ENCODE data around the gene DCLK3. TPM values are rescaled to one million over a fixed set of nuclear protein-coding genes. Genes with fewer than 3 reads are reported as not detected.

The DCLK3 gene
- total and polyA plus RNA-seq, 10 donors, result 0.02 TPM; not detected in 9

DNA sequence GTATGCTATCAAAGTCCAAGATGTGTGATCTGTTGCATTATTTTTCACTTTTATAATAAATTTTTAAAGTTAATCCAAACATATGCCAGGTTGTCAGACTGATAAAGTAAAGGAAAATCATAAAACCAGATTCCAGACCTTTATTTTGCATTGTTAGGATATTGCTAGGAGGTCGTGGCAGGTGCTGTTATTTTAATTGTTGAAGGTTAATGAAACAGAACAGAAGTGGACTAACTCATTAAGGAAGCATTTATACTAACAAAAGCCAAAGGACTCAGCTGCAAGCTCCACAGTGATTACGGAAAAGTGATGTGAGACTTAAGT is 63.1 kb downstream of the DCLK3 start:
- no peak for DNase-seq
- Histone ChIP-seq H3K4me1 (no peaks in the 10 kb centered on the region), H3K36me3 (no peaks in the 10 kb centered on the region), H3K27me3 (replicated peaks in 1 of 7) (peaks cover 0 to 4% (median 0%) of the 10 kb centered on the region in 7 donors), H3K9me3 (no peaks in the 10 kb centered on the region), H3K4me3 (no peak overlapping the region), H3K27ac (no peak overlapping the region)
- 72 to 81% (median 76%) methylated on average over 2 of the region's 2 CpGs for WGBS, 5 donors
- intact Hi-C loops (cut with DNase I; ENCODE audit: low total_unique reads), result loop anchor here (5.0 kb wide), 1 partner anchor 734 kb away; no protein-coding TSS in a partner anchor
- TF ChIP-seq POLR2A (IDR thresholded peaks at IDR 0.05) (no peak), POLR2AphosphoS5 (IDR thresholded peaks at IDR 0.05) (no peak)
- TF ChIP-seq, protein P1, sequence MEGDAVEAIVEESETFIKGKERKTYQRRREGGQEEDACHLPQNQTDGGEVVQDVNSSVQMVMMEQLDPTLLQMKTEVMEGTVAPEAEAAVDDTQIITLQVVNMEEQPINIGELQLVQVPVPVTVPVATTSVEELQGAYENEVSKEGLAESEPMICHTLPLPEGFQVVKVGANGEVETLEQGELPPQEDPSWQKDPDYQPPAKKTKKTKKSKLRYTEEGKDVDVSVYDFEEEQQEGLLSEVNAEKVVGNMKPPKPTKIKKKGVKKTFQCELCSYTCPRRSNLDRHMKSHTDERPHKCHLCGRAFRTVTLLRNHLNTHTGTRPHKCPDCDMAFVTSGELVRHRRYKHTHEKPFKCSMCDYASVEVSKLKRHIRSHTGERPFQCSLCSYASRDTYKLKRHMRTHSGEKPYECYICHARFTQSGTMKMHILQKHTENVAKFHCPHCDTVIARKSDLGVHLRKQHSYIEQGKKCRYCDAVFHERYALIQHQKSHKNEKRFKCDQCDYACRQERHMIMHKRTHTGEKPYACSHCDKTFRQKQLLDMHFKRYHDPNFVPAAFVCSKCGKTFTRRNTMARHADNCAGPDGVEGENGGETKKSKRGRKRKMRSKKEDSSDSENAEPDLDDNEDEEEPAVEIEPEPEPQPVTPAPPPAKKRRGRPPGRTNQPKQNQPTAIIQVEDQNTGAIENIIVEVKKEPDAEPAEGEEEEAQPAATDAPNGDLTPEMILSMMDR (IDR thresholded peaks at IDR 0.05 in 8 of 11, conservative IDR thresholded peaks at IDR 0.05 in 3 of 11), result peak in 2 of 11 experiments; percentile 0 to 16

DNA sequence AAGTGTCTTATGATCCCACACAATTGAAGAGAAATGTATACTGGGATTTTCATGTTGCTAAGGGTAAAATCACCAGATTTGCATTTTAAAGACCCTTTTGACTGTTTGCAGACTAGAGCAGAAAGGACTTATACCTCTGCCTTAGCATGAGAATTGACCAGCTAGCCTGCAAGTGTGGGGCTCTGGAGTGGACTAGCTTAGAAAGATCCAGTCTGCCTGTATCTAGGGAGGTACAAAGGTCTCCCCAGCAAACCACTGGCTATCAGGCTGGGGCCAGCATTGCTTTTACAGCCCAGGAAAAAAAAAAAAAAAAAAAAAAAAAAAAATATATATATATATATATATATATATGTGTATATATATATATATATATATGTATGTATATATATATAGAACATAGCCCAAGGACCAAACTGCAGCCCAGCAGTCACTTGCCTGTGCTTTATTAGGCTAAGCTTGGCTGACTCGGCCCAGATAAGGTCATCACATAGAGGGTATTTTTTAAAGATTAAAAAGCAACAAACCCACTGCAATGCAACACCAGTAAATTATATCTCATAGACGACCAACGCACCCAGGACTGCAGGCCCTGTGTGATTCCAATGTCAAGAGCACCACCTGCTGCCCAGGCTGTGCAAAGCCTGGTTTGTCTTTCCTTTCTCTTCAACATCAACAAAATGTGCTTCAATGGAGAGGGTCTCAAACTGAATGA is 63.7 kb downstream of the DCLK3 start:
- Histone ChIP-seq H3K36me3 (no peaks in the 10 kb centered on the region), H3K27ac (no peak overlapping the region), H3K4me3 (no peak overlapping the region), H3K4me1 (no peaks in the 10 kb centered on the region), H3K27me3 (replicated peaks in 1 of 7) (peaks cover 0 to 4% (median 0%) of the 10 kb centered on the region in 7 donors), H3K9me3 (no peaks in the 10 kb centered on the region)
- 0 to 6% (median 4%) methylated on average over 3 of the region's 3 CpGs for WGBS, 5 donors
- no peak for TF ChIP-seq POLR2AphosphoS5 (IDR thresholded peaks at IDR 0.05)
- TF ChIP-seq, protein P1 (IDR thresholded peaks at IDR 0.05 in 8 of 11, conservative IDR thresholded peaks at IDR 0.05 in 3 of 11), result peak in 10 of 11 experiments; percentile 14 to 74 (median 58)
- DNase-seq, result no peak
- intact Hi-C loops (cut with DNase I; ENCODE audit: low total_unique reads), result loop anchor here (5.0 kb wide), 1 partner anchor 733 kb away; no protein-coding TSS in a partner anchor

DNA sequence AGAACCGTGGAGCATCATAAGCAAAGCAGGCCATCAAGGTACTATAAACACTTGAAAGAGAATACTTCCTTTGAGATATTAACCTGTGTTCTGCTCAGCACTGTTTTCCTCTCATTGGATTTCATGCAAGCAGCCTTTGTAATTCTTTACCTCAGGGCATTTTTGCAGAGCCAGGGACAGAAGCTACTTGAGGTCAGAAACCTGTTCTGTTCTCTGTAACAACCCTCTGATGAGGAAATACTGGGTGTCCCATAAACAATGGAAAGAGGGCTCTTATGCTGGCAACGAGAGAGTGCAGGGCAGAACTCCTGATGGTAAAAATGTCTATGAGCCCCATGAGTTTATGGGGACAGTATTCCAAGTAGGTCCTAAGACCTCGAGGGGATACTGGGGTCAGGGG is 66.0 kb downstream of the DCLK3 start:
- H3K9me3 ChIP-seq, result no peaks in the 10 kb centered on the region
- no peaks in the 10 kb centered on the region for H3K4me1 ChIP-seq
- no peak overlapping the region for H3K4me3 ChIP-seq
- H3K36me3 ChIP-seq, result no peaks in the 10 kb centered on the region
- TF ChIP-seq POLR2A (IDR thresholded peaks at IDR 0.05) (no peak), POLR2AphosphoS5 (IDR thresholded peaks at IDR 0.05) (no peak)
- TF ChIP-seq, protein P1 (IDR thresholded peaks at IDR 0.05 in 8 of 11, conservative IDR thresholded peaks at IDR 0.05 in 3 of 11), result no peak
- H3K27ac ChIP-seq, result no peak overlapping the region
- no peak for DNase-seq
- intact Hi-C loops (cut with DNase I; ENCODE audit: low total_unique reads), result no loop called here
- 72 to 85% (median 74%) methylated on average over 3 of the region's 3 CpGs for WGBS, 5 donors
- H3K27me3 ChIP-seq (replicated peaks in 1 of 7), result no peaks in the 10 kb centered on the region

DNA sequence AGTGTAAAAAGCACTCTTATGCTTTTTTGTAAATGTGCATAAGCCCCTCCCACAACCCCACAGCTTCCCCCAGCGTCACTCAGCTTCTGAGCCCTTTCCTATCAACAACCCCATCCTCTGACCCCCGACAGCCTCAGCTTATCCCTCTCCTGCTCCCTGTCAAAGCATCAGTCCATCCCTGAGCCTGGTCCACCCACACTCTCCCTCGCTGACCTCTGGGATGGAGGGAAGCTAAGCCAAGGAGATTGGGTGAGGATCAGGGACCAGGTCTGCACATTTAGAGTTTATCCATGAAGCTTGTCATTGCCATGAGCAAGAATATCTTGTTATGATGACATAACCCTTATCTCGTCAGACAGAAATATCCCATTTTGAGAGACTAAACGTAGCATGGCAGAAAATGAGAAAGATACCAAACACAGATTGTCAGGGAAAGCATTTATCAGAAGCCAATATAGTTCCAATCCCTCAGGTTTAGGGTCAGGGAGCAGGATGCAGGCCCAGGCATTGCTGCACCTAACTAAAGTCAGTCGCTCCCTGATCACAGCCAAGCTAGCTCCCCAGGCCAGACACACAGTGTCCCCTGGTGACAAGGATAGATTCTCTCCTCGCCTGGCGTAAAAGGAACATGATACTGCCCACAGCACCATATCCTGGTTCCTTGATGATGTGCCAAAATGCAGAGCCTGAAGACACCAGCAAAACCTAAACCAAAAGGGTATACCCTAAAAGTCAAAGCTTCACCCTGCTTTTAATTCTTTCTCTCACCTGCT is 66.9 kb downstream of the DCLK3 start:
- TF ChIP-seq, protein P1 (IDR thresholded peaks at IDR 0.05 in 8 of 11, conservative IDR thresholded peaks at IDR 0.05 in 3 of 11), result no peak
- TF ChIP-seq POLR2AphosphoS5 (IDR thresholded peaks at IDR 0.05) (no peak), POLR2A (IDR thresholded peaks at IDR 0.05) (no peak)
- H3K36me3 ChIP-seq, result no peaks in the 10 kb centered on the region
- no peaks in the 10 kb centered on the region for H3K4me1 ChIP-seq
- 76 to 87% (median 80%) methylated on average over 8 of the region's 8 CpGs for WGBS, 5 donors
- intact Hi-C loops (cut with DNase I; ENCODE audit: low total_unique reads), result no loop called here
- no peak overlapping the region for H3K4me3 ChIP-seq
- H3K27ac ChIP-seq, result no peak overlapping the region
- no peaks in the 10 kb centered on the region for H3K9me3 ChIP-seq
- H3K27me3 ChIP-seq (replicated peaks in 1 of 7), result no peaks in the 10 kb centered on the region
- DNase-seq, result no peak

Measured in spleen (tissue), 11 donors.